Fibroblast of skin of abdomen (primary cell): ENCODE results near the gene BTNL9.
"Not testable (repeated sequence)": the region's sequence is repeated elsewhere in the genome, so short reads cannot be mapped to it uniquely, and the experiment has no call there.

ENCODE experiments used
- DNase-seq: peaks from one replicate; pipeline ENCODE4 v3.0.0-alpha.2; 2013

Gene BTNL9

DNA sequence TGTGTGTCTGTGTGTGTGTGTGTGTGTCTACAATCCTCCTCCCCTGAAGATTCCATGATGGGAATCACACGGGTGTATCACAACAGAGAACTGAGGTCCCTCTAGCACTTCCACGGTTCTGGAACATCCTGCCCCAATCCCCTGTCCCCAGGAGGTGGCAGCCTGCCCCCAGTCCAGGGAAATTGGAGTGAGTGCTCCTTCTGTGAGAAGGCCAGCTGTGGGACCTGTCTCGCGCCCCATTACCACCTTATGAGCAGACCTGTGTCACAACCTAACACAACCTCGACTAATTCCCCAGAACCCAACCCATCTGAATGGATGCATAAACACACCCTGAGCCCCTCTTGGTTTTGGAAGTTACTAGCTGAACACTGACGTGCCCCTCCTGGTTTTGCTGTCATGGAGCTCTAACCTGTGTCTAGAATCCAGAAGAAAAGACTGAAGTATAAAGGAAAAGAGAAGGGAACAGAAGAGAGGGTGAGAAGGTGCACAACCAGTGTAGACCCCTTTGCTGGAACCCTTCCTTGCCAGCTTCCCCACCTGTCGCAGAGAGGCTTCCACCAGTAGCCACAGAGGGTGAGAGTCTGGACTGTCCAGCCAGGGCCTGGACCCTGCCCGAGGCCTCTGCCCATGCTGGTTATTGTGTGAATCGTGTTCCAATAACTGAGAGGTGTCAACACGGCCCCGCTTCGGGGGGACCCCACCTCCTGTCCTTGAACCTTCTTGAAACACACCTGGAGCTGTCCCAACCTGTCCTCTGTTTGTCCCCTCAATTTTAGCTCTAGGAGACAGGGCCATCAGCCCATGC lies 3.4 kb downstream of the BTNL9 start:
- no peak for DNase-seq

DNA sequence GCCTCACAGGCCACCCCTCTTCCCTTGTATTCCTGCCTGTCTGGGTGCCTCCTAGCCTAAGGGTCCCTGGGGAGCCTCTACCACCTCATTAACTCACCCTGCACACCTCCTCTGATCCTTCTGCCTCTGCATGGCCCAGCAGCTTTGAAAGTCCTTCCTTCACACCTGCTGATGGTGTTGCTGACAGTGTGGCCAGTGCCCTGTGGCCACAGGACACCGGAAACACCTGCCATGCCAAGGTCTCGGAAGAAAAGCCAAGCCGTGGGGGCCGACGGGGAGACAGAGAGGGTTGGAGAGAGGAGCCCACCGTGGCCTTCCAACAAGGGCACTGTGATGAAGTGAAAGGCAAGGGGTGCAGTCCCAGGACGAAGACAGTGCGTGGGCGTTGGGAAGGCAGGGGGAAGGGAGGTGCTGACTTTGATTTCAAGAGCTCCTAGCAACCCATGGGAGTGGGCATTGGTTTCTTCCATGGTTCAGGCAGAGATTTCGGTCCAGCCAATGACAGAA lies 4.1 kb downstream of the BTNL9 start:
- DNase-seq, result no peak

DNA sequence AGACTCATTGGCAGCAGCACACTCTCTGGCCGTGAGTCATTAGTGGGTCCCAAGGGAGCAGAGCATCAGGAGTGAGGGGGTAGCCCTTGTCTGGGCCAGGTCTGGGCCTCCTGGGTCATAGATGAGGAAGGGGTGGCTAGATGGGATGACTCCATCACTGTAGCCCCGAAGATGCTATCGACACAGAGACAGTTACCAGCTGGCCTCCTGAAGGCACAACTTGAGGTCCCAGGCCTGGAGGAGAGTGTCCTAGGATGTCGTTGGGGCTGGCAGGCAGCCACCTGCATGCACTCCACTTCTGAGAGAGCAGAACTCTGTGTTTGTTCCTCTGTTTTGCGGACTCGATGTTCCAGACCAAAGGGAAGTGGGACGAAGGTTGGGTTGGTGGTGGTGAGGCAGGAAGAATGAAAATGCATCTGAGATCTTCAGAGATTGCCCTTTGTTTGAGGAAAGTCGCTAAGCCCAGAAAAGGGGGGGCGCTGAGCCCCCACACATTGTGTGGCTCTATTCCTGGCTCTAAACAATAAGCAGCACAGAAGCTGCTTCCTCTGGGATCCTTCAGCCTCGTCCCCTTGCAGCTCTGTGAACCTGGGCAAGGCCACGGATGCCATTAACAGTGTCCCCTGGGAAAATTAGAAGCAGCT lies 4.7 kb downstream of the BTNL9 start:
- no peak for DNase-seq

DNA sequence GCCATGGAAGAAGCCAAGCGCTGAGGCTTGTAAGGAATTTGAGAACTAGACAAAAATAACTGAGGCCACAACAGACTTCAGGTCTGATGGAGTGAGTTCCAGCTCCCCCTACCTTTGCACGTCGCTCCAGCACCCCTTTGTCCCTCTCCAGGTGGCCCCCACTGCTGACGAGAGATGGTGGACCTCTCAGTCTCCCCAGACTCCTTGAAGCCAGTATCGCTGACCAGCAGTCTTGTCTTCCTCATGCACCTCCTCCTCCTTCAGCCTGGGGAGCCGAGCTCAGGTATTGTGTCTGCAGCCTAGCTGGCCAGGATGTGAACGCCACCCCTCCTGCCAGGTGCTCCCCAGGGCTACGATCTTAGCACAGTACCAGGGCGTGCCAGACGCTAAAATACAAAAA lies 5.2 kb downstream of the BTNL9 start:
- no peak for DNase-seq

DNA sequence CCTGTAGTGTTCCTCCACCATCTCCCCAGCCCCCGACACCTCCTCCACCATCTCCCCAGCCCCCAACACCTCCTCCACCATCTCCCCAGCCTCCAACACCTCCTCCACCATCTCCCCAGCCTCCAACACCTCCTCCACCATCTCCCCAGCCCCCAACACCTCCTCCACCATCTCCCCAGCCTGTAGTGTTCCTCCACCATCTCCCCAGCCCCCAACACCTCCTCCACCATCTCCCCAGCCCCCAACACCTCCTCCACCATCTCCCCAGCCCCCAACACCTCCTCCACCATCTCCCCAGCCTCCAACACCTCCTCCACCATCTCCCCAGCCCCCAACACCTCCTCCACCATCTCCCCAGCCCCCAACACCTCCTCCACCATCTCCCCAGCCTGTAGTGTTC lies 5.8 kb downstream of the BTNL9 start:
- DNase-seq, result not testable (repeated sequence)

DNA sequence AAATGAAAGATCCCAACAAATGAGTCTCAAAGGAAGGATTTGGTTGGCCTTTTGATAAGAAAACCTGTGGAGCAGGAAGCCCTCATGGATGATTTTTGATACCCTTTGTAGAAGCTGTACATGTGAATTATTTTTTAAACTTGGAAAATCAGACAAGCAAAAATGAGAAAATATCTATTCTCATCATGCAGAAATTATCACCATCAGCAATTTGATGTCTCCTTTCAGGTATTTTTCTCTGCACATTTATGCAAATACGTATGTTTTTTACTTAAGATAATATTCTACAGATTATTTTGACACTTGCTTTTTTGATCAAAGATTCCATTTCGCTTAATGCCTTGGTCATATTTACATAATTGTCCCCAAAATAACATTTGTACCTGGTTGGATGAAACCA lies 7.2 kb downstream of the BTNL9 start:
- no peak for DNase-seq

DNA sequence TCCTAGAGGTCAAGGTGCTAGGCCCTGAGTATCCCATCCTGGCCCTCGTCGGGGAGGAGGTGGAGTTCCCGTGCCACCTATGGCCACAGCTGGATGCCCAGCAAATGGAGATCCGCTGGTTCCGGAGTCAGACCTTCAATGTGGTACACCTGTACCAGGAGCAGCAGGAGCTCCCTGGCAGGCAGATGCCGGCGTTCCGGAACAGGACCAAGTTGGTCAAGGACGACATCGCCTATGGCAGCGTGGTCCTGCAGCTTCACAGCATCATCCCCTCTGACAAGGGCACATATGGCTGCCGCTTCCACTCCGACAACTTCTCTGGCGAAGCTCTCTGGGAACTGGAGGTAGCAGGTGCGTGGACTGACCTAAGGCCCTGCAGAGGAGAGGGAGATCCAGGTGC lies 7.9 kb downstream of the BTNL9 start:
- DNase-seq, result no peak

DNA sequence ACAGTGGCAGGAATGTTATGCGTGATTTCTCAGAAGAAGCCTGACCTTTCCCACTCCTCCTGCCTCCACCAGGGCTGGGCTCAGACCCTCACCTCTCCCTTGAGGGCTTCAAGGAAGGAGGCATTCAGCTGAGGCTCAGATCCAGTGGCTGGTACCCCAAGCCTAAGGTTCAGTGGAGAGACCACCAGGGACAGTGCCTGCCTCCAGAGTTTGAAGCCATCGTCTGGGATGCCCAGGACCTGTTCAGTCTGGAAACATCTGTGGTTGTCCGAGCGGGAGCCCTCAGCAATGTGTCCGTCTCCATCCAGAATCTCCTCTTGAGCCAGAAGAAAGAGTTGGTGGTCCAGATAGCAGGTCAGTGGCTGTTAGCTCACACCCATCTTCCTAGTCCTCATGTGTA lies 9.9 kb downstream of the BTNL9 start:
- DNase-seq, result no peak

DNA sequence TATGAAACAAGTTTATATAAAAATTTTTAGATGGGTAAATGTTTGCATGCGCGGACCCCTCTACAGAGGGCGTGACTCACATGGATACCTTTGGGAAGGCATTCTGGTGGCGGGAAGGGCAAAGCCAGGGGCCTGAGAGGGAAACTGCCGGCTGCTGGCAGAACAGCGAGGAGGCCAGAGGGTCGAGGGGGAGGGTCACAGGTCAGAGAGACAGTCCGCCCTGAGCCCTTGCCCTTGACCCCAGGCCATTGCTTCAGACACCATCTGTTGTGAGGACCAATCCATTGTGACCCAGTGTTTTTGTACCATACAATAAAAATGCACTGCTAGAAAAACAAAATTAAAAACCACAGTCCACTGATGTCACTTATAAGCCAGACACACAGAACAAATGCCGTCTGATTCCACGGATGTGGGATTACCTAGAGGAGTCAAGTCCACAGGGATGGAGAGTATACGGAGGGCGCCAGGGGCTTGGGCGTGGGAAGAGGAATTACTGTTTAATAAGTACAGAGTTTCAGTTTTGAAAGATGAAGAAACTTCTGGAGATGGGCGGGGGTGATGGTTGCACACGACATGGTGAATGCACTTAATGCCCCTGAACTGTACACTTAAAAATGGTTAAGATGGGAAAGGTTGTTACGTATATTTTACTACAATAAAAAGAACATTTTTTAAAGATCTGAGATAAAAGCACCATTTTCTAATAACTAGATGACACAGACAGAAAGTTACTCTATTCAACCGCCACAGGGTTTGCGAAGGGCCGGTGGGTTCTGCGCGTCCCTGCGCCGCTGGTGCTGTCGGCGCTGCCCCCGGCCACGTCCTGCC lies 12.0 kb downstream of the BTNL9 start:
- no peak for DNase-seq

DNA sequence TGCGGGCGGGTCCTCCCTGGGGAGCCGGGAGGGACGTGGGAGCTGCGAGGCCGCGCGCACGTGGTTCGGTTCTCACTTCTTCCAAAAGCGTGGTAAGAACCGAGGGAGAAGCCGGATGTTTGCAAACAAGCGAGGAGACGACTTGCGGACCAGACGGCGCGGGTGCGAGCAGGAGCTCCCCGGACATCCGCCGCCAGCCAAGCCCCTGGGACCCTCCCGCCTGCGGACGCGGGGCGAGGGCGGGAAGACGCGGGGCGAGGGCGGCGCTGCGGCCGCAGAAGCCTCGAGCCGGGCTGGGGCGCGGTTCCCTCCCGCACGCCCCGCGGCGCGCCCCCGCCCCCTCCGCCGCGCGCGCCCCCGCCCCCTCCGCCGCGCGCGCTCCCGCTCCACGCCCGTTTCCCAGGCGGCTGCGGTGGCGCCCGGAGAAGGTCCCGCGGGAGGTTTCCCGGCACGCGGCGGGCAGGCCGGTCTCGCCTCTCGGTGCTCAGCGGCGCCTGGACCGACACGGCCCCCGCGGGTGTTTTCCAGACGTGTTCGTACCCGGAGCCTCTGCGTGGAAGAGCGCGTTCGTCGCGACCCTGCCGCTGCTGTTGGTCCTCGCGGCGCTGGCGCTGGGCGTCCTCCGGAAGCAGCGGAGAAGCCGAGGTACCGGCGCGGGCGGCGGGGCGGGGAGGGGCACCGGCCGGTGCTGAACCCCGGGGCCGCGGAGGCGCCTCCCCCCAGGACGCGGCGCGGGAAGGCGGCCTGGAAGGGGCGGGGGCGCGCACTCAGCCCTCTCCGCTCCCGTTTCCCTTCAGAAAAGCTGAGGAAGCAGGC lies 12.8 kb downstream of the BTNL9 start:
- DNase-seq, result no peak

DNA sequence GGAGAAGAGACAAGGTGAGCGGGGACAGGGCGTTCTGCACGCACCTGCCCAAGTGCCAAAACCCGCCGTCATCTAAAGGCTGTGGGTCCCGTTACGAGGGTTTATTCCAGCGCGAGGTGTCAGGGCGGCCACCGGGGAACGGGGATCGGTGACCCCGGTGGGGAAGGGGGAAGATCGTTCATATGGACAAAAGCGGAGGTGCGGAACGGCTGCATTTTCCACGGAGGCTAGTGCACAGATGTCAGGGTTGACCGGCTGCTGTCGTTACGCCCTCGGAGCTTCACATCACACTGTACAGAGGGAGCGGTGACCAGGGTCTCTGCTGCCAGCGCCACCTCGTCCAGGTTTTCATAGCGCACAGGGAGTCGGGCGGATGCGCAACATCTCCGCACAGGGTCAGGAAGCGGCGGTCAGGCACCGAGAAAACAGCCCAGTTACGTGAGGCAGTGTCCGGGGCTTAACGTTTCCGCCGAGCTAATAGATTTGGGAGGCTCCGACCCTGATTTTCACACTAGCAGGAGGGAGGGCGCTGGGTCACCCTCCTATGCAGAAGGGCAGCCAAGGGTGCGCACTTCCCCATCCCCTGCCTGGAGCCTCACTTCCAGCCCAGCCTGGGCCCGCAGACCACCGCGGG lies 13.5 kb downstream of the BTNL9 start:
- DNase-seq, result no peak

DNA sequence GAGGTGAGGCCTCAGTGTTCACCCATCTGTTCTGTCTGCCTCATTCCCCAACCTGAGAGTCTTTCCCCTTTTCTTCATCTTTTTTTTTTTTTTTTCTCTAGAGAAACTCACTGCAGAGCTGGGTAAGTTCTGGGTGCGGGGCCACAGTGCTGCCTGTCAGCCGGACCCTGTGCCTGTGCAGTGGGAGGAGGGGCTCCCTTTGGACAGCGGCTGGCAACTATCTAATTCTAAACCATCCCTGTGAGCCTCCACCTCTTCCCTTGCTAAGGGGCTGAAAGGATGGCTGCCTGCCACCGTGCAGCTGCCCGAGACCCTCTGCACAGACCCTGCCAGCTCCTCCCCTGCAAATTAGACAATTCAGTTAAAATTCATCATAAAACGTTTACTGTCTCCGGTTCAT lies 14.1 kb downstream of the BTNL9 start:
- no peak for DNase-seq

DNA sequence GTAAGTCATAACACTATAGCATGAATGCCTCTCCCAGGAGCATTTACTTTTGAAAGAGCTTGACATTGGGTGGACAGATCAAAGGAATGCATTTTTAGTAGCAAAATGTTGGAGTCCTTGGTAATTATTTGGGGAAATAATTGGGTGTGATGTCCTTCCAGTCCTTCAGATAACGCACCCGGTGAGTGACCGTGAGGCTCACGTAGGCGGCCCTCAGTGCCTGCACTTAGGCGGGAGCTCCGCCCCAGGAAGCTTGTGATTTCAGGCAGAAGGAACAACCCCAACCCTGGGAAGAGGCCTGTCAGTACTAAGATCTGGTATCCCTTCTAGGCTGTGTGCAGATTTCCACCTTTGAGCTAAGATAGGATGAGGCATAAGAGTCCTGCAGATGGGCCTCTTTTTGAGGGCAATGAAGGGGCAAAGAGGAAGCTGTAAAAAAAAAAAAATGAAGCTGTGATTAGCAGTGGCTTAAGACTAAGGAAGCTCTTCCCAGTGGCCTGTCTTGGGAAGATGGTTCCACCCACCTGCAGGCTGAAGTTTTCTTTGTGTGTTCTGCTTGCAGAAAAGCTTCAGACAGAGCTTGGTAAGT lies 14.9 kb downstream of the BTNL9 start:
- no peak for DNase-seq

DNA sequence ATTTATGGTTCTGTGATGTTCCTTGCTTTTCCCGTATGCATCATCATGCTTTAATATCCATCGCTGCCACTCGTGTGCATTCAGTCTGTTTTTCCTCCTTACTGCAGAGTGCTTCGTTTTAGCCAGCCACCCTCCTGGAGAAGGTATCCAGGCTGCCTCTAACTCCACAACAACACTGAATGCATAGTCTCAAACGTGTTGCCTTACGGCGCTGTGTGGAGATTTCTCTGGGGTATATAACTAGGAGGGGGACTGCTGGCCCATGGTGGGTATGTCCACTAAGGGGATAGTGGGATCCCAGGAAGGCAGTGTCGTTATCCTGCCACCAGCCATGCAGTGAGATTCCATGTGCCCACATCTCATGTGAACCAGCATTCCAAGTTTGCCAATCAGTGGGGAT lies 16.4 kb downstream of the BTNL9 start:
- DNase-seq, result no peak

DNA sequence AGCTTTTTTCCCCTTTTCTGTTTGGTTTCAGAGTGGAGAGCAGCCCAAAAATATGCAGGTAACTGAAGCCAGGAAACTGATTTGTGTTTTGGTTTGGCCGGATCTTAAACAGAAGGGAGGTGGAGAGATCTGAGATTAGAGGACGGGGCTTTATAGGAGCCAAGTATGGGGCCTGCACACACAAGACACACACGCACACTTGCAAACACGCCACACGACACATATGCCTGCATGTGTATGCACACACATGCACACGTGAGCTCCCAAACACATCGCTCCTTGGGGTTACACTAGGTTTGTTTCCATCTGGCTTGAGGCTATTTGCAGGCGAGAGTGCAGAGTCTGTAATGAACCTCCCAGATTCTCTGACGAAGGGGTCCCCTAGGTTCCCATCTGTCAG lies 18.3 kb downstream of the BTNL9 start:
- no peak for DNase-seq

DNA sequence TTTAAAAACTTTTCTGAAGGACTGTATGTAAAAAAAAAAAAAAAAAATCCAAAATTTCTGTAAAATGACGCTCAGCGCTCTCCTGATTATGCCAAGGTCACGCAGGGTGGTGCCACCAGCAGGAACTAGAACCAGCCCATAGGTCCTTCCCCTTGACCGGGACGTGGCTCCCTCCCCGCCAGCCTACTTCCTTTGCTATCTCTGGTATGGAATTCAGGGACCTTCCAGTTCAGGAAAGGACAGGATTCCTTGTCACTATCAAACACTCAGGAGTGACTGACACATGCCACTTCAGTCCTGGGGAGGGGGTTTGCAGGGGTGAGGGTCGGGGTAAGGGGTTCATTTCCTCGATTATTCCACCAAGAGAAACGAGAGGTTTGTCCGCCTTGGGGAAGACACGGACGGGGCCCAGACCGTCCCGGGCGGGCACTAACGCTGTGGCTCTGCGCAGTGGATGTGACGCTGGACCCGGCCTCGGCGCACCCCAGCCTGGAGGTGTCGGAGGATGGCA lies 18.8 kb downstream of the BTNL9 start:
- no peak for DNase-seq

DNA sequence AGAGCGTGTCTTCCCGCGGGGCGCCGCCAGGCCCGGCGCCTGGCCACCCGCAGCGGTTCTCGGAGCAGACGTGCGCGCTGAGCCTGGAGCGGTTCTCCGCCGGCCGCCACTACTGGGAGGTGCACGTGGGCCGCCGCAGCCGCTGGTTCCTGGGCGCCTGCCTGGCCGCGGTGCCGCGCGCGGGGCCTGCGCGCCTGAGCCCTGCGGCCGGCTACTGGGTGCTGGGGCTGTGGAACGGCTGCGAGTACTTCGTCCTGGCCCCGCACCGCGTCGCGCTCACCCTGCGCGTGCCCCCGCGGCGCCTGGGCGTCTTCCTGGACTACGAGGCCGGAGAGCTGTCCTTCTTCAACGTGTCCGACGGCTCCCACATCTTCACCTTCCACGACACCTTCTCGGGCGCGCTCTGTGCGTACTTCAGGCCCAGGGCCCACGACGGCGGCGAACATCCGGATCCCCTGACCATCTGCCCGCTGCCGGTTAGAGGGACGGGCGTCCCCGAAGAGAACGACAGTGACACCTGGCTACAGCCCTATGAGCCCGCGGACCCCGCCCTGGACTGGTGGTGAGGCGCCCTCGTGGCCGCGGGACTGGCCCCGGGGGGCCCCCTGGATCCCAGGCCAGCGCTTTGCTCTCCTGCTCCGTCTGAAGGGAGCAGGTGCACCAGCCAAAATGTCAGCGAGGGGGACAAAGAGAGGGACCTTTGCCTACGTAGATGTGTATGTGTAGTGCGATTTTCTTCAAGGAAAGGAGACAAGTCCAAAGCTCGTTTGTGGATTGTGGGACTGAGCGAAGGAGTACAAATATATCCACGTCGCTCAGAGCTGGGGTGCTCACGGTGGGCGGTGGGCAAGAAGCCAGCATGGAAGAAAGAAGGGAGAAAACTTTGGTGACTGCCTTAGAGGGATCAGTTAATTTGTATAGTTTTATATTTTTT lies 19.5 kb downstream of the BTNL9 start:
- no peak for DNase-seq

DNA sequence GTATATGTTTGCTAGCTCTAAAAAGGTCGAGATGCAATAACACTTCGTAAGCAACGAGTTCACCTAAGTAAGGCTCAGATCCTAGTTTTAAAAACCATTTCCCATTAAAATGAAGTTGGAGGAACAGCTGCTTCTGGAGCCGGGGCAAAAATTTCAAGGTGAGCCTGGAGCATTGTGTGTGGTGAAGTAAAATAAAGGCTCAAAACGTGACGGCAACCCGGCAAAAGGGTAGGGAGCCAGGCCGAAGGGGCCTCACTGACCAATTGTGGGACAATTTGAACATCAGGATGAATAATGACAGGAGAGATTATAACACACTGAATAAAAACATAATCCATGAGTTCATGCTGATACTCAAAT lies 20.1 kb downstream of the BTNL9 start:
- no peak for DNase-seq

DNA sequence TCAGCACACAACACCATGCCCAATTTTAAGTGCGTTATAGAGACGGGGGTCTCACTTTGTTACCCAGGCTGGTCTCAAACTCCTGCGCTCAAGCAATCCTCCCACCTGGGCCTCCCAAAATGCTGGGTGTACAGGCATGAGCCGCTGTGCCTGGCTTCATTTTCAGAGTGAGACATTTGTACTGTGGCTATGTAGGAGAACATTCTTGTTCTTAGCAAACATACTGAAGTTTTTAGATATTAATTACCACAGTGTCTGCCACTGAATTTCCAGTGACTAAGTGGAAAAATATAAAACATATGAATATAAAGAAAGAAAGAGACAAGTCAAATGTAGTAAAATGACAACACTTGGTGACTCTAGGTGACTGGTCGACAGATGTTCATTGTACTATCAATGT lies 20.9 kb downstream of the BTNL9 start:
- no peak for DNase-seq

DNA sequence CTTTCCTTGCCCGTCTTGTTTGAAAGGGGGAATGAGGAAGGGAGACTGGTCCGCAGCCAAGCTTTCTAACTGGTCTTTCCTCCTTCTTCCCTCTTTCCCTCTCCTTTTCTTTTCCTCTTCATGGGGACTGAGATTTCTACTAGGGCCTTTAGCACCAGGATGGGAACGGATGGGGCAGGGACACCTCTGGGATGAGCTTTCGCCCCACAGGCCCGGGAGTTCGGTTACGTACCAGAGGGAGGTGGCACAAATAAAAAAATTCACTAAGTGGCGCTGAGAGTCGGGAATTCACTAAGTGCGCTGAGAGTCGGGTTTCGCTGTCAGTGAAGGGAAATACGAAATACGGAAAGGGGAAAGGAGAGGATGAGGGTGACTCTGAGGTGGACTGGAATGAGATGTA lies 21.6 kb downstream of the BTNL9 start:
- DNase-seq, result no peak
